ENCODE data around the gene ARFGEF3. TPM values are rescaled to one million over a fixed set of nuclear protein-coding genes. Genes with fewer than 3 reads are reported as not detected.

The ARFGEF3 gene
- total and polyA plus RNA-seq, 2 experiments from 2014 or later: 5.8 to 24.6 TPM

GRCh38 chr6:138271451-138271850 is 109.7 kb downstream of the ARFGEF3 start:
- Histone ChIP-seq H3K27me3 (ENCODE audit: insufficient read depth) (no peaks in the 10 kb centered on the region), H3K79me2 (replicated peaks; ENCODE audit: insufficient read depth) (no peaks in the 10 kb centered on the region), H3F3A (replicated peaks; ENCODE audit: low read depth) (no peaks in the 10 kb centered on the region), H4K20me1 (replicated peaks; ENCODE audit: insufficient read depth) (no peaks in the 10 kb centered on the region), H3K4me2 (no peak overlapping the region), H3K4me3 (no peak overlapping the region), H3K4me1 (ENCODE audit: insufficient read depth) (no peaks in the 10 kb centered on the region), H3K36me3 (ENCODE audit: insufficient read depth) (no peaks in the 10 kb centered on the region), H3K27ac (ENCODE audit: low read depth) (no peak overlapping the region), H2AFZ (no peak overlapping the region), H3K9me2 (ENCODE audit: insufficient read depth) (no peaks in the 10 kb centered on the region)
- ATAC-seq (no peak), DNase-seq (ENCODE audit: low spot score) (no peak)
- Mint-ChIP-seq H3K4me3 (no peak overlapping the region), H3K36me3 (ENCODE audit: low read depth) (no peaks in the 10 kb centered on the region), H3K27me3 (ENCODE audit: insufficient read depth, low read depth, poor library complexity) (no peaks in the 10 kb centered on the region), H3K27ac (no peak overlapping the region), H3K9me3 (no peaks in the 10 kb centered on the region), H3K4me1 (no peaks in the 10 kb centered on the region)
- TF ChIP-seq EZH2phosphoT487 (IDR thresholded peaks at IDR 0.05; ENCODE audit: unreplicated experiment): no peak
- no peak for TF ChIP-seq STAT1 (IDR thresholded peaks at IDR 0.05; ENCODE audit: unreplicated experiment)
- TF ChIP-seq ETS1 (IDR thresholded peaks at IDR 0.05): no peak
- TF ChIP-seq NANOG (IDR thresholded peaks at IDR 0.05; ENCODE audit: borderline replicate concordance): no peak
- TF ChIP-seq ZNF462 (CRISPR knock-in tag; IDR thresholded peaks at IDR 0.05): no peak
- TF ChIP-seq CTCF (conservative IDR thresholded peaks at IDR 0.05; ENCODE audit: low read depth in 2 of 2): no peak
- no peak for TF ChIP-seq EZH2 (IDR thresholded peaks at IDR 0.05; ENCODE audit: low read depth, unreplicated experiment)
- no peak for TF ChIP-seq JUNB (IDR thresholded peaks at IDR 0.05; ENCODE audit: unreplicated experiment)
- no peak for TF ChIP-seq ZNF331 (CRISPR knock-in tag; IDR thresholded peaks at IDR 0.05; ENCODE audit: low read depth)
- no peak for TF ChIP-seq CREB1 (CRISPR knock-in tag; IDR thresholded peaks at IDR 0.05; ENCODE audit: low read depth)
- no peak for TF ChIP-seq POLR2AphosphoS5 (IDR thresholded peaks at IDR 0.05; ENCODE audit: low read depth)
